GM10248 (cell line): ENCODE data around the gene MT1A.
"Not testable (repeated sequence)": the region's sequence is repeated elsewhere in the genome, so short reads cannot be mapped to it uniquely, and the experiment has no call there.

Experiments
- CTCF ChIA-PET: fragments of 300-600 bp; sonication (Branson Sonifier 250); formaldehyde crosslinking; extraction: SDS; loops from one replicate; lab custom pipeline; 2021; ENCODE audit warnings: antibody characterized with exemption; lab: Yijun Ruan, JAX
- POLR2A ChIA-PET: fragments of 350-650 bp; sonication (Branson Sonifier 250); formaldehyde crosslinking; extraction: SDS; loops from one replicate; lab custom pipeline; 2020; ENCODE audit warnings: antibody characterized with exemption; lab: Yijun Ruan, JAX
- DNase-seq: peaks from one replicate; pipeline ENCODE4 v3.0.0; 2012; ENCODE audit errors: extremely low spot score
- CTCF ChIP-seq: IDR thresholded peaks from 2 replicates; pipeline ENCODE4 v1.5.1; 2012; ENCODE audit warnings: mild to moderate bottlenecking, low read depth; ENCODE audit errors: extremely low read depth, missing control alignments, control extremely low read depth

Gene MT1A

GRCh38 chr16:56614549-56614991 is 23.9 kb upstream of the MT1A start:
- no peak for DNase-seq
- CTCF ChIA-PET = interaction anchor here (0.6 to 1.0 kb wide), 2 partner anchors 9 to 38 kb away, joined by 3 read pairs; no protein-coding TSS in a partner anchor
- no peak for TF ChIP-seq CTCF
- POLR2A ChIA-PET = no interaction called here

DNA sequence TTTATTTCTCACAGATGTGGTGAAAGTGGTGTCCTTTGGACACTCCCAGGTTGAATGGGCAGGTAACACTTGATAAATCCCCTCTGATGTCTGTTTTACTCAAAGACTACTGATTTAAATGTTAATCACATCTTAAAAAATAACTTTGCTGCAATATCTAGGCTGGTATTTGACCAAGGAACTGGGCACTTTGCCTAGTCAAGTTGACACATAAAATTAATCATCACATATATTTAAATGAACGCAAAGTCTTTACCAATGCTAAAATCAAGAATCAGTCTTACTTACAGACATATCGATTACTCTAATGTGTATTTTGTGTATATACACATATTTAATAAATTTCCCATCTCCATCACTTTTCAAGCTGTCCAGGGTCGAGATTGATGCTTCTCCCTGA is 23.1 kb upstream of the MT1A start:
- CTCF ChIA-PET = interaction anchor here (0.6 to 1.0 kb wide), 2 partner anchors 8 to 39 kb away, joined by 3 read pairs; no protein-coding TSS in a partner anchor
- no peak for TF ChIP-seq CTCF
- no peak for DNase-seq
- POLR2A ChIA-PET = no interaction called here

DNA sequence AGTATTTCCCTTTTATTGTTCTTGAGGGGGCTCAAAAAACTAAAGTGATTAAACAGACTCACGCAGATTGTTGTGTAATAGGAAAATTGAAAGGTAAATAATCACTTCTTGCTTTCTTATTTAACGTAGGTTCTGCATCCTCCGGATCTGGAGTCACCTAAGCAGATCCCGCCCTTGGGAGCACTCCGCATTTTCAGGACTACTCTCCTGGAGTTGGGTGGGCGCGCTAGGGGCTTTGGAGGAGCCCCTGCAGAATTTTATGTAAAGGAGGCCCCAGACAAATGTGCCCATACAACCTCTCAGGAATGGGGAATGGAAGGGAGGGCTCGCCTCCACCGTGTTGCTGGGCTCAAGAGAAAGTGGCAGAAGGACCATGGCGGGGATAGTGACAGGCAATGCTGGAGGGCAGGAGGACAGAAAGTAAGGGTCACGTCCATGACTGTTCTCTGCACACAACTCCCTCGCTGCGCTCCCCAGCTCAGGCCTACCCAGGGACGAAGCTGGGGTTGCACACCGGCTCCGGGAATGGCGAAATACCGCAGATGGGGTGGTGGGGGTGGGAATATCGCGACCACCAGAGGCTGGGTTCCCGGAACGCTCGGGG is 21.8 kb upstream of the MT1A start:
- POLR2A ChIA-PET = interaction anchor here (0.6 kb wide), 1 partner anchor 9 kb away, joined by 3 read pairs; the partner anchor contains the start of gene MT1E
- CTCF ChIA-PET = interaction anchor here (1.0 to 1.4 kb wide), 2 partner anchors 10 to 16 kb away, joined by 3 to 4 read pairs; partner anchors contain the start of gene MT1E
- no peak for TF ChIP-seq CTCF
- DNase-seq = no peak

- no peak for DNase-seq
- no peak for TF ChIP-seq CTCF
- CTCF ChIA-PET = interaction anchor here (0.8 to 1.4 kb wide), 3 partner anchors 9 to 85 kb away, joined by 3 to 4 read pairs (median 4); partner anchors contain the start of gene MT1E
- POLR2A ChIA-PET = interaction anchor here (0.6 kb wide), 1 partner anchor 8 kb away, joined by 3 read pairs; the partner anchor contains the start of gene MT1E
Measured at GRCh38 chr16:56617212-56618085, 21.0 kb upstream of the MT1A start.

- POLR2A ChIA-PET = no interaction called here
- CTCF ChIA-PET = interaction anchor here (1.0 to 1.4 kb wide), 2 partner anchors 8 to 18 kb away, joined by 3 to 4 read pairs; partner anchors contain the start of gene MT1E
- no peak for DNase-seq
- no peak for TF ChIP-seq CTCF
Measured at GRCh38 chr16:56618138-56618537, 20.3 kb upstream of the MT1A start.

DNA sequence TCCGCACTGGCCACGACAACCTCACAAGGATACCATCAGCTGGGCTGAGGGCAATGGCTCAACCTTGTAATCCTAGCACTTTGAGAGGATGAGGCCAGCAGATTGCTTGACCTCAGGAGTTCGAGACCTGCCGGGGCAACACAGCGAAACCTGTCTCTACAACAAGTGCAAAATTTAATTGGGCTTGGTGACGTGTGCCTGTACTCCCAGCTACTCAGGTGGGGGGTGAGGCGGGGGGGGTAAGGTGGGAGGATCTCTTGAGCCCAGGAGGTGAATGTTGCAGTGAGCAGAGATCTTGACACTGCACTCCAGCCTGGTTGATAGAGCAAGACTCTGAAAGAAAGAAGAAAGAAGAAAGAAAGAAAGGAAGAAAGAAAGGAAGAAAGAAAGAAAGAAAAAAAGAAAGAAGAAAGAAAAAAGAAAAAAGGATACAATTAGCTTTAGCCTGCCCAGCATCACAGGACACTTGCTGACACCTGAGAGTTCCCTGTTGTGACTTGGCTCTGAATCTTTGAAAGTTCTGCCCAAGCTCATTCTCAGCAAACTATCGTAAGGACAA is 18.0 kb upstream of the MT1A start:
- no peak for TF ChIP-seq CTCF
- POLR2A ChIA-PET = no interaction called here
- no peak for DNase-seq
- CTCF ChIA-PET = interaction anchor here (1.1 to 1.3 kb wide), 2 partner anchors 8 to 10 kb away, joined by 3 read pairs; no protein-coding TSS in a partner anchor

DNA sequence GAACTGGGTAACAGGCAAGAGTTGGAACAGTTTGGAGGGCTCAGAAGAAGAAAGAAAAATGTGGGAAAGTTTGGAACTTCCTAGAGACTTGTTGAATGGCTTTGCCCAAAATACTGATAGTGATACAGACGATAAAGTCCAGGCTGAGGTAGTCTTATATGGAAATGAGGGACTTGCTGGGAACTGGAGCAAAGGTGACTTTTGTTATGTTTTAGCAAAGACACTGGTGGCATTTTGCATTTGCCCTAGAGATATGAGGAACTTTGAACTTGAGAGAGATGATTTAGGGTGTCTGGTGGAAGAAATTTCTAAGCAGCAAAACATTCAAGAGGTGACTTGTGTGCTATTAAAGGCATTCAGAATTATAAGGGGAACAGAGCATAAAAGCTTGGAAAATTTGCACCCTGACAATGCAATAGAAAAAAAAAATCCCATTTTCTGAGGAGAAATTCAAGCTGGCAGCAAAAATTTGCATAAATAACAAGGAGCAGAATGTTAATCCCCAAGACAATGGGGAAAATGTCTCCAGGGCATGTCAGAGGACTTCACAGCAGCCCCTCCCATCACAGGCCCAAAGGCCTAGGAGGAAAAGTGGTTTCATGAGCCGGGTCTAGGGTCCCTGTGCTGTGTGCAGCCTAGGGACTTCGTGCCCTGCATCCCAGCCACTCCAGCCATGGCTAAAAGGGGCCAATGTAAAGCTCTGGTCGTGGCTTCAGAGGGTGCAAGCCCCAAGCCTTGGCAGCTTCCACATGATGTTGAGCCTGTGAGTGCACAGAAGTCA is 16.6 kb upstream of the MT1A start:
- CTCF ChIA-PET = interaction anchor here (1.1 to 1.3 kb wide), 2 partner anchors 9 to 21 kb away, joined by 3 to 5 read pairs; no protein-coding TSS in a partner anchor
- POLR2A ChIA-PET, DNase-seq: not testable (repeated sequence)

DNA sequence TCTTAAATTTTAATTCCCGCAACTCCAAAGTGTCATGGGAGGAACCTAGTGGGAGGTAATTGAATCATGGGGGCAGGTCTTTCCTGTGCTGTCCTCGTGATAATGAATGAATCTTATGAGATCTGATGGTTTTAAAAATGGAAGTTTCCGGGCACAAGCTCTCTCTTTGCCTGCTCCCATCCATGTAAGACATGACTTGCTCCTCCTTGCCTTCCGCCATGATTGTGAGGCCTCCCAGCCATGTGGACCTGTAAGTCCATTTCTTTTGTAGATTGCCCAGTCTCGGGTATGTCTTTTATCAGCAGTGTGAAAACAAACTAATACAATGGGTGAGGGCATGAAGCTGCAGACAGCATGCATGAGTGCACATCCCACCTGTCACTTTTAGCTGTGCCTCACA is 15.3 kb upstream of the MT1A start:
- POLR2A ChIA-PET = interaction anchor here (0.5 kb wide), 1 partner anchor 210 kb away, joined by 5 read pairs; no protein-coding TSS in a partner anchor
- not testable (repeated sequence) for DNase-seq
- CTCF ChIA-PET = interaction anchor here (0.8 to 1.9 kb wide), 8 partner anchors 8 to 79 kb away, joined by 3 to 5 read pairs (median 3); no protein-coding TSS in a partner anchor
